ENCODE results near the gene CLEC4E.

DNA sequence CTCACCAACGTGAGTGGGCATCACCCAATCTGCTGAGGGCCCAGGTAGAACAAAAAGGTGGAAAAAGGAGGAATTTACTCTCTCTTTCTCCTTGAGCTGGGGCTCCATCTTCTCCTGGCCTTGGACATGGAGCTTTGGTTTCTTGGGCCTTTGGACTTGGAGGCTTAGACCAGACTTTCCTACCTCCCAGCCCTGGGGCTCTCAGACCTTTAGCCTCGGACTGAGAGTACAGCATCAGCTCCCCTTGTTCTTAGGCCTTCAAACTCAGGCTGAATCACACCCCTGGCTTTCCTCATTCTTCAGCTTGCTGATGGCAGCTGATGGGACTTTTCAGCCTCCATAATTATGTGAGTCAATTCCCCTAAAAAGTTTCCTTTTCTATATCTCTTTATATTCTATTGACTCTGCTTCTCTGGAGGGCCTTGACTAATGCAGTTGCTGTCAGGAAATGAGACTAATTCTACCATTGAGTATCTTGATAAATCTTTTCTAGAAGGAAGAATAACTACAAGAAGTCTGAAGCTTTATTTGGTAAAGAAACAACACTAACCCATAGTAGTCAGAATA is 15.9 kb upstream of the CLEC4E start:
- TF ChIP-seq, protein P1, sequence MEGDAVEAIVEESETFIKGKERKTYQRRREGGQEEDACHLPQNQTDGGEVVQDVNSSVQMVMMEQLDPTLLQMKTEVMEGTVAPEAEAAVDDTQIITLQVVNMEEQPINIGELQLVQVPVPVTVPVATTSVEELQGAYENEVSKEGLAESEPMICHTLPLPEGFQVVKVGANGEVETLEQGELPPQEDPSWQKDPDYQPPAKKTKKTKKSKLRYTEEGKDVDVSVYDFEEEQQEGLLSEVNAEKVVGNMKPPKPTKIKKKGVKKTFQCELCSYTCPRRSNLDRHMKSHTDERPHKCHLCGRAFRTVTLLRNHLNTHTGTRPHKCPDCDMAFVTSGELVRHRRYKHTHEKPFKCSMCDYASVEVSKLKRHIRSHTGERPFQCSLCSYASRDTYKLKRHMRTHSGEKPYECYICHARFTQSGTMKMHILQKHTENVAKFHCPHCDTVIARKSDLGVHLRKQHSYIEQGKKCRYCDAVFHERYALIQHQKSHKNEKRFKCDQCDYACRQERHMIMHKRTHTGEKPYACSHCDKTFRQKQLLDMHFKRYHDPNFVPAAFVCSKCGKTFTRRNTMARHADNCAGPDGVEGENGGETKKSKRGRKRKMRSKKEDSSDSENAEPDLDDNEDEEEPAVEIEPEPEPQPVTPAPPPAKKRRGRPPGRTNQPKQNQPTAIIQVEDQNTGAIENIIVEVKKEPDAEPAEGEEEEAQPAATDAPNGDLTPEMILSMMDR (IDR thresholded peaks at IDR 0.05) = no peak
- no peak for TF ChIP-seq POLR2A (IDR thresholded peaks at IDR 0.05)
